Activated naive CD4-positive, alpha-beta T cell treated with anti-CD3 and anti-CD28 coated beads for 36 hours (primary cell): ENCODE results near the gene CTXN2. TPM values are rescaled to one million over a fixed set of nuclear protein-coding genes. Genes with fewer than 3 reads are reported as not detected.

Experiments
- CTCF ChIA-PET: fragments of 350-600 bp; sonication (Branson Sonifier 250); formaldehyde crosslinking; loops from one replicate; lab custom pipeline; 2021; ENCODE audit warnings: antibody characterized with exemption; lab: Charles Lee
- DNase-seq: peaks from one replicate; pipeline ENCODE4 v3.0.0-alpha.2; 2020
- H3K27ac Mint-ChIP-seq: one replicate; pipeline ENCODE4 v1.8.0; 2021; ENCODE audit warnings: mild to moderate bottlenecking, mixed read lengths
- H3K27me3 Mint-ChIP-seq: one replicate; pipeline ENCODE4 v1.8.0; 2021; ENCODE audit warnings: low read depth, mixed read lengths
- H3K36me3 Mint-ChIP-seq: one replicate; pipeline ENCODE4 v1.8.0; 2021; ENCODE audit warnings: low read depth, mixed read lengths
- H3K4me1 Mint-ChIP-seq: one replicate; pipeline ENCODE4 v1.8.0; 2021; ENCODE audit warnings: low read depth, mixed read lengths
- H3K4me3 Mint-ChIP-seq: one replicate; pipeline ENCODE4 v1.8.0; 2021; ENCODE audit warnings: mild to moderate bottlenecking, moderate library complexity, mixed read lengths
- H3K9me3 Mint-ChIP-seq: one replicate; pipeline ENCODE4 v1.8.0; 2021; ENCODE audit warnings: mixed read lengths
- intact Hi-C: fragments of 100-400 bp; cut with micrococcal nuclease; formaldehyde crosslinking; loops from one replicate; pipeline ENCODE4 v1.15.1; 2023
- total RNA-seq, 2 experiments: library from RNA; stranded (reverse); gene quantifications; one replicate each; pipeline ENCODE4 v1.2.3, GENCODE V29; 2021

CTXN2 gene
- total RNA-seq, 2 experiments from 2014 or later: not detected

- no peak overlapping the region for H3K4me3 Mint-ChIP-seq
Observed at GRCh38 chr15:48230498-48230897, 39.0 kb downstream of the CTXN2 start.

DNA sequence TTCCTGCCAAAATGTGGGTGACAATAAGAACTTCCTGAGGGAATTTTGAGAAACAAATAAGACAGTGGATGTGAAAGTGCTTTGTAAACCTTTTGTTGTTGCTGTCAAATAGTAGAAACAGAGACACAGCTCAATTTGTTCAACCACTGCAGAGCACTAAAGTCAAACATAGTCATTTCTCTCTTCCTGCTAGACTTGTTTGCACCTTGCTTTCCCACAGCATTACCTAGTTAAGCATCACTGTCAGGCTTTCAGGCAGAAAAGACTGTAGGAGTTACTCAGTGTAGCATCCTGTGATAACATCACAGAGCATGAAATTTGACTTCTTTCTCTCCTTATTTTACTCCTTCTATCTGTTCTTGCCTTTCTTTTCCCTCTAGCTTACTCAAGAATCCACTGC is 41.8 kb downstream of the CTXN2 start:
- no peak overlapping the region for H3K4me3 Mint-ChIP-seq
- H3K27me3 Mint-ChIP-seq: no peaks in the 10 kb centered on the region
- CTCF ChIA-PET: no interaction called here
- H3K36me3 Mint-ChIP-seq: no peaks in the 10 kb centered on the region
- no peaks in the 10 kb centered on the region for H3K9me3 Mint-ChIP-seq
- H3K4me1 Mint-ChIP-seq: no peaks in the 10 kb centered on the region
- DNase-seq: no peak
- no peak overlapping the region for H3K27ac Mint-ChIP-seq
- intact Hi-C loops: no loop called here

More at GRCh38 chr15:48230498-48230897, 39.0 kb downstream of the CTXN2 start:
- intact Hi-C loops: no loop called here
- no peaks in the 10 kb centered on the region for H3K9me3 Mint-ChIP-seq
- DNase-seq: no peak
- no peaks in the 10 kb centered on the region for H3K4me1 Mint-ChIP-seq
- H3K27me3 Mint-ChIP-seq: no peaks in the 10 kb centered on the region
- CTCF ChIA-PET: no interaction called here
- no peaks in the 10 kb centered on the region for H3K36me3 Mint-ChIP-seq
- no peak overlapping the region for H3K27ac Mint-ChIP-seq

DNA sequence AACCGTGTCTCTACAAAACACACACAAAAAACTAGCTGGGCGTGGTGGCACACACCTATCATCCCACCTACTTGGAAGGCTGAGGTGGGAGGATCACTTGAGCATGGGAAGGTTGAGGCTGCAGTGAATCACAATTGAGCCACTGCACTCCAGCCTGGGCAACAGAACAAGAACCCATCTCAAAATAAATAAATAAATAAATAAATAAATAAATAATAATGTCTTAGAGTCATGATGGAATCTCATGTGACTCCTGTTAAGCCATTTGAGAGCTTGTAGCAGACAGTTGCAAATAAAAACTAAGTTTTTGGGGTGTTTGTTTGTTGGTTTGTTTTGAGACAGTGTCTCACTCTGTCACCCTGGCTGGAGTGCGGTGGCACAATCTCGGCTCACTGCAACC is 47.9 kb downstream of the CTXN2 start:
- H3K4me3 Mint-ChIP-seq: no peak overlapping the region
- CTCF ChIA-PET: interaction anchor here (2.0 kb wide), 1 partner anchor 47 kb away, joined by 4 read pairs; no protein-coding TSS in a partner anchor
- no peaks in the 10 kb centered on the region for H3K36me3 Mint-ChIP-seq
- H3K27me3 Mint-ChIP-seq: no peaks in the 10 kb centered on the region
- no peak overlapping the region for H3K27ac Mint-ChIP-seq
- intact Hi-C loops: no loop called here
- H3K4me1 Mint-ChIP-seq: no peaks in the 10 kb centered on the region
- DNase-seq: no peak
- H3K9me3 Mint-ChIP-seq: no peaks in the 10 kb centered on the region

GRCh38 chr15:48242015-48242414 is 50.5 kb downstream of the CTXN2 start:
- no peak overlapping the region for H3K27ac Mint-ChIP-seq
- no peaks in the 10 kb centered on the region for H3K4me1 Mint-ChIP-seq
- no peak overlapping the region for H3K4me3 Mint-ChIP-seq
- H3K9me3 Mint-ChIP-seq: no peaks in the 10 kb centered on the region
- H3K36me3 Mint-ChIP-seq: no peaks in the 10 kb centered on the region
- DNase-seq: no peak
- peaks cover 2% of the 10 kb centered on the region for H3K27me3 Mint-ChIP-seq
- CTCF ChIA-PET: no interaction called here
- intact Hi-C loops: no loop called here

DNA sequence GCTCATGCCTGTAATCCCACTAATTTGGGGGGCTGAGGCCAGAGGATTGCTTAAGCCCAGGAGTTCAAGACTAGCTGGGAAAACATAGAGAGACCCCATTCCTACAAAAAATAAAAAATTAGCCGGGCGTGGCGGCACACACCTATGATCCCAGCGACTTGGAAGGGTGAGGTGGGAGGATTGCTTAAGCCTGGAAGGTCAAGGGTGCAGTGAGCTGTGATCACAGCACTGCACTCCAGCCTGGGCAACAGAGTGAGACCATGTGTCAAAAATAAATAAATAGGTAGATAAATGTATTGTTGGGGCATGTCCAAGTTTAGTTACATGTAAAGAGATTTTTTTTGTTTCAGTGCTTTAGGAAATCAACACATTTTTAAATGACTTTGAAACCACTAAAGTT is 51.1 kb downstream of the CTXN2 start:
- peaks cover 2% of the 10 kb centered on the region for H3K27me3 Mint-ChIP-seq
- H3K36me3 Mint-ChIP-seq: no peaks in the 10 kb centered on the region
- no peaks in the 10 kb centered on the region for H3K9me3 Mint-ChIP-seq
- H3K4me3 Mint-ChIP-seq: no peak overlapping the region
- no peak for DNase-seq
- no peak overlapping the region for H3K27ac Mint-ChIP-seq
- intact Hi-C loops: no loop called here
- CTCF ChIA-PET: no interaction called here
- no peaks in the 10 kb centered on the region for H3K4me1 Mint-ChIP-seq

DNA sequence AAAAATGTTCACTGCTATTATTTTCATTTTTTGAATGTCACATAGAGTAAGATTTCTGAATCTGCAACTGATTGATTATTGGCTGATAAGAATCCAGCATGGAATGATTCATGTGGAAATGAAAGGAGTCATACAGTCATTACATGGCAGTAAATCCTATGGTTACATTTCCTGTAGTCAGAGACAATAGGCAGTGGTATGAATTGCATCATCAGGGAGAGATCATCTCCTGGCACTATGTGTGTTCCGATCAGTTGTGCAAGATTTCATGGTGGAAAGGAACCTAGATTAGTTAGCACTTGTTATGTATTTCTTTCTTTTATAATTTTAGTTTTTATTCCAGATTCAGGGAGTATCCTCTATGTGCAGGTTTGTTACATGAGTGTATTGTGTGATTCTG is 53.5 kb downstream of the CTXN2 start:
- Mint-ChIP-seq H3K4me3 (no peak overlapping the region), H3K27me3 (peaks cover 5% of the 10 kb centered on the region), H3K36me3 (no peaks in the 10 kb centered on the region), H3K4me1 (no peaks in the 10 kb centered on the region), H3K27ac (no peak overlapping the region), H3K9me3 (no peaks in the 10 kb centered on the region)
- DNase-seq: no peak
- intact Hi-C loops: no loop called here
- CTCF ChIA-PET: no interaction called here

DNA sequence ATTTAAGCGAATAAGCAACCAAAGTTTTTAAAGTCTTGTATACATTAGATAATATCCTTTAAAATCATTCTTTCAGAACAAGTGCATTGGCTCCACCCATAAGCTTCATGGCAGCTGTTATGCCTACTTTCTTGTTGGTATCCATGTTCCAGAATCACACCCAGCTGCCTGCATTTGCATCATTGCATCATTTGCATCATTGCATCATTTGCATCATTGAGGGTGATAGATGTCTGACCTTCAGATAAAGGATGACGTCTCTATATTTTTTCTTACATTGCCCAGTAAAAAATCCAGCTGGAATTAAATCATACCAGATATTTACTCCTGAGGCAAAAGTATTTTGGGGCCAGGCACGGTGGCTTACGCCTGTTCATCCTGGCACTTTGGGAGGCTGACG is 56.9 kb downstream of the CTXN2 start:
- H3K9me3 Mint-ChIP-seq: no peaks in the 10 kb centered on the region
- no peak for DNase-seq
- no peak overlapping the region for H3K4me3 Mint-ChIP-seq
- no peak overlapping the region for H3K27ac Mint-ChIP-seq
- peaks cover 17% of the 10 kb centered on the region for H3K27me3 Mint-ChIP-seq
- H3K36me3 Mint-ChIP-seq: no peaks in the 10 kb centered on the region
- CTCF ChIA-PET: interaction anchor here (1.2 kb wide), 1 partner anchor 38 kb away, joined by 3 read pairs; no protein-coding TSS in a partner anchor
- intact Hi-C loops: no loop called here
- H3K4me1 Mint-ChIP-seq: no peaks in the 10 kb centered on the region

DNA sequence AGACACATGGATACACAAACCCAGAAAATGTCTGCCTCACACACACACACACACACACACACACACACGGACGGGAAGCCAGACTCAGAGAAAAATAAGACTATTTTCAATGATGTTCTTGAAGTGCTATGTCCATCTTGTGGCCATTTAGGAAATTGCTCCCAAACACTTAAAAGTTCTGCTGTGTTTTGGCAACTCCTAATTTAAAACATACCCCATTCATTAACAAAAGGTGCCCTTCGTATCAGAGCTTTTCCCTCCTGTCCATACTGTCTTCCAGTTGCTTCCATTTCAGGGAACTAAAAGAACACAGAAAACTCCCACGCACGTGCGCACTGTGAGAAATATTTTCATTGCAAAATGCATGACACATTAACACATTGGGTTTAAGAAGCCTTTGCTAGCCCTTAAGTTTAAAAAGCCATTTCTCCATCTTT is 59.2 kb downstream of the CTXN2 start:
- CTCF ChIA-PET: interaction anchor here (0.7 to 1.5 kb wide), 2 partner anchors 37 to 1047 kb away, joined by 3 read pairs; no protein-coding TSS in a partner anchor
- no peak overlapping the region for H3K4me3 Mint-ChIP-seq
- H3K9me3 Mint-ChIP-seq: no peaks in the 10 kb centered on the region
- peaks cover 16% of the 10 kb centered on the region for H3K27me3 Mint-ChIP-seq
- H3K27ac Mint-ChIP-seq: no peak overlapping the region
- no peaks in the 10 kb centered on the region for H3K4me1 Mint-ChIP-seq
- H3K36me3 Mint-ChIP-seq: no peaks in the 10 kb centered on the region
- intact Hi-C loops: loop anchor here (1.0 to 2.0 kb wide), 3 partner anchors 262 to 1054 kb away; no protein-coding TSS in a partner anchor
- peak; percentile 25 for DNase-seq

DNA sequence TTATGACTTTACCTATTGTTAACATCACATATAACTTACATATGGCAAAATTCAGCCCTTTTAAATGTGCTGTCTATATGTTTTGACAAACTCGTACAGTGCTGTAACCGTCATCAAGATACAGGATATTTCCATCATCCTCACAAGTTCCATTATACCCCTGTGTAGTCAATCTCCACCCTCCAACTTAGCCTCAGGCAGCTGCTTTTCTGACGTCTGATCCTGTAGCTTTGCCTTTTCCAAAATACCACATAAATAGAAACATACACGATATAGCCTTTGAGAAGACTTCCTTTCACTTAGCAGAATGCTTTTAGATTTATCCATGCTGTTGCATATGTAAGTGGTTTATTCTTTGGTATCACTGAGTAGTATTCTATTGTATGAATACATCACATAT is 61.7 kb downstream of the CTXN2 start:
- no peaks in the 10 kb centered on the region for H3K9me3 Mint-ChIP-seq
- no peaks in the 10 kb centered on the region for H3K36me3 Mint-ChIP-seq
- intact Hi-C loops: no loop called here
- peaks cover 12% of the 10 kb centered on the region for H3K27me3 Mint-ChIP-seq
- H3K4me3 Mint-ChIP-seq: no peak overlapping the region
- no peaks in the 10 kb centered on the region for H3K4me1 Mint-ChIP-seq
- no peak for DNase-seq
- H3K27ac Mint-ChIP-seq: no peak overlapping the region
- CTCF ChIA-PET: interaction anchor here (0.6 kb wide), 1 partner anchor 141 kb away, joined by 4 read pairs; no protein-coding TSS in a partner anchor

Other genes starting within 250 kb of the CTXN2 start
- gene SLC24A5, start 70.7 kb upstream of the CTXN2 start, total RNA-seq: not detected
- 10 to 100 TPM; 31.7 to 32.7 TPM for gene MYEF2, start 13.4 kb upstream of the CTXN2 start, total RNA-seq
- gene SLC12A1, start 14.6 kb downstream of the CTXN2 start, total RNA-seq: not detected
- gene DUT, start 139.8 kb downstream of the CTXN2 start, total RNA-seq: 100 to 1,000 TPM; 605 to 628 TPM